Measurements from ENCODE around the gene RPL13A. TPM values are rescaled to one million over a fixed set of nuclear protein-coding genes. Genes with fewer than 3 reads are reported as not detected.

The RPL13A gene
- total and polyA plus RNA-seq, 9 of the 15 experiments (the other 6 are each of a cell fraction or from before 2014, with no cell fraction given): 1,744 to 5,482 (median 2,949) TPM

- TF ChIP-seq REST (IDR thresholded peaks at IDR 0.05; ENCODE audit: borderline replicate concordance) (peak; percentile 94), REST (CRISPR knock-in tag; IDR thresholded peaks at IDR 0.05; ENCODE audit: low read depth) (no peak), ZNF318 (IDR thresholded peaks at IDR 0.05; ENCODE audit: borderline replicate concordance in 1 of 2, low read depth in 1 of 2) (no peak), FIP1L1 (IDR thresholded peaks at IDR 0.05; ENCODE audit: low read depth, low read length, poor library complexity, severe bottlenecking) (no peak), ZNF23 (CRISPR knock-in tag; IDR thresholded peaks at IDR 0.05) (0 out of 2 replicates have a peak, but pooled peaks have one; percentile 48), BCL6 (CRISPR knock-in tag; IDR thresholded peaks at IDR 0.05) (no peak), RHOXF2B (CRISPR knock-in tag; conservative IDR thresholded peaks at IDR 0.05) (no peak), ZNF77 (CRISPR knock-in tag; IDR thresholded peaks at IDR 0.05) (no peak)
Measured at GRCh38 chr19:49487277-49488045, at the start of gene RPL13A (continued).
